HG03442 (cell line): Measurements from ENCODE around the gene SPRED2.

Source experiments
- ATAC-seq: cut with Tn5 transposase; IDR thresholded peaks from one replicate; pipeline ENCODE4 v1.9.1; 2021; ENCODE audit warnings: mild to moderate bottlenecking, moderate library complexity; ENCODE audit not compliant: unreplicated experiment

SPRED2 gene

GRCh38 chr2:65287364-65287763 is 145.0 kb downstream of the SPRED2 start:
- no peak for ATAC-seq

- no peak for ATAC-seq
These were observed 149.8 kb downstream of the SPRED2 start for GRCh38 chr2:65282477-65283053.

- ATAC-seq, result no peak
These were observed 150.6 kb downstream of the SPRED2 start for GRCh38 chr2:65281627-65282351.

- ATAC-seq, result no peak
These were observed 152.6 kb downstream of the SPRED2 start for GRCh38 chr2:65279756-65280155.

DNA sequence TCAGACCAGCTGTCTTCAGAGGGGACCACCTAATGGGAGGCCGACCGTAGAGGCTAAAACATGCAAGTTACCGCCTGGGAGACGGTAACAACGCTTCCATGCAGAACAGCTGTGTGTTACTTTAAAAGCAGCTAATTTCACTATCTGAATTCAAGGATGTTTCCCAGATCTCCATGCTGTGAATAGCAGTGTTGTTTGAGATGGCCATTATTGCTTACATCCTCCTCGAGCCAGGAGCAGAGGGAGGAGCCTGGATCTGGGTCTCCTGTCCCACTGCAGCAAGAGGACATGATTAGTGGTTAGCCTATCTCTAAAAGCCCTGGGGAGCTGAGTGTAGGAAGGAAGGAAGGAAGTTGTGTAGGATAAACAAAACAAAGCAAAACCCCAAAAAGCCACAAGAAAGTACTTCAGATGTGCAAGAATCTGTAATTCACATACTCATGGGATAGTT is 153.8 kb downstream of the SPRED2 start:
- ATAC-seq, result no peak

DNA sequence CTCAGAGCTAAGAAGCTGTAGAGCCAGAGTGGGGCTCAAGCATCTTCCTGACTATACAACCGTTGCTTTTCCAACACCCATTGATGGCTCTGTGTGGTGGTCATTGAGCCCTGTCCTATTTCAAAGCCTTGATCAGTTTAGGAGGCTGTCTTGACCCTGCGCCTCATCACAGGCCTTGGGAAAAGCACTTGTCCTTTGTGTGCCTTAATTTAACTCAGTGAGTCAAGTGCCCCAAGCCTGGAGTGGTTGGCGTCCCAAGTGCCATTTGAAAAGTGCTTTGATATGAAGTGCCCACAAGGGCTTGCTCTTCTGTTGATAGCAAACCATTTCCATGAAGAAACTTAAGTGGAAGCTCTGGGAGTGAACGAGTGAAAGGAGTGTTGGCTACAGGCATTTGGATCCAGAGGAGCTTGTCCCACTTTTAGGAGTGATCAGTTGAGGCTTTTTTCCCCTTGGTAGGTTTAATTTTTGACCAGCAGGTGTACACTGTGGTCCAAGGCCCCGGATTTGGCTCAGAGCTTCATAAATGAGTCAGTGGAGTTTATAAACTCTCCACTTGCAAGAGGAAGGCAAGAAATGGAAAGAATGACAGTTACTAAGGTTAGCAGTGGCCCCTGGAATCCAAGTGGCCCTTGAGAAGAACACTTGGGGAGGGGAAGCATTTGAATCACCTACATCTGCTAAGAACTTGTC is 154.5 kb downstream of the SPRED2 start:
- no peak for ATAC-seq

GRCh38 chr2:65277118-65277517 is 155.3 kb downstream of the SPRED2 start:
- ATAC-seq, result no peak

DNA sequence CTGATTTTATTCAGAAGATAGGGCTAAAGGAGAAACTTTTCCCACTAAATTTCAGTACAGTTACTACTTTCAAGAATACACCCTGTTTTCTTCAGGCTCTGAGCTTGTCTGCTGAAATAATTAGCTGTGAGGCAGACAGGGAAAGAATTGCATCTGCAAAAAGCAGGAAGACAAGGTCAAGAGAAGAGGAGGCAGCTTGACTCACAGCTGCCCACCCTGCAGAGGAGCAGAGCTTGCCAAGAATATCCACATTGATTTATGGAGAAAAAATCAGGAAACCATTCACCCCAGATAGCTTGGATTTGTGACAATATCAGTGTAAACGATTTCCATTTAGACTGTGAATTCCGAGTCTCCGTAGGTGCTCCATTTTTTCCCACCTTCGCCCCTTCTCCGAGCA is 155.8 kb downstream of the SPRED2 start:
- ATAC-seq, result no peak

GRCh38 chr2:65275141-65275915 is 157.1 kb downstream of the SPRED2 start:
- no peak for ATAC-seq

DNA sequence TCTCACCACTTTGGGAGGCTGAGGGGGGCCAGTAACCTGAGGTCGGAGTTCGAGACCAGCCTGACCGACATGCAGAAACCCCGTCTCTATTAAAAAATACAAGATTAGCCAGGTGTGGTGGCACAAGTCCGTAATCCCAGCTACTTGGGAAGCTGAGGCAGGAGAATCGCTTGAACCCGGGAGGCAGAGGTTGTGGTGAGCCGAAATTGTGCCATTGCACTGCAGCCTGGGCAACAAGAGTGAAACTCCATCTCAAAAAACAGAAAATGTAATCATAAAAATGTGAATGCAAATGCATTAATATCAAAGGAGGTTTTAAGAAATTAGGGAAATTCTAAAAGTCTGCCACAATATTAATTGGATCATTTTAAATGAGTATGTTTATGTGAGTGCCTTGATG is 159.1 kb downstream of the SPRED2 start:
- ATAC-seq, result no peak

DNA sequence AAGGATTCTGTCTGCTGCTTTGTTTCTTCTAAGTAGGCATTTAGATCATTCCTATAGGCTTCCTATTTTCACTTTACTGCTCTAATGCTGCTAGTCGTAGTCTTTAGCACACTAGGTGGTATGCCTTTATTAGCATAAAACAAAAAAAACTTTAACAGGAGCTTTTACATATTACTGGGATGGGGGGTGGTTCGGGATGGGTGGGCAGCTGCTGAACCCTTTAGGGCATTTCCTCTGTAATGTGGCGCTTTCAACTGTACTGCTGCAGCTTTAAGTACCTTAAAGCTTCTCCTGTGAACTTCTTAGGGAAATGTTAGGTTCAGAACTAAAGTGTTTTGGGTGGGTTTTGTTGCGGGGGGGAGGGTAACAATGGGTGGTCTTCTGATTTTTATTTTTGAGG is 163.4 kb downstream of the SPRED2 start:
- ATAC-seq, result no peak

DNA sequence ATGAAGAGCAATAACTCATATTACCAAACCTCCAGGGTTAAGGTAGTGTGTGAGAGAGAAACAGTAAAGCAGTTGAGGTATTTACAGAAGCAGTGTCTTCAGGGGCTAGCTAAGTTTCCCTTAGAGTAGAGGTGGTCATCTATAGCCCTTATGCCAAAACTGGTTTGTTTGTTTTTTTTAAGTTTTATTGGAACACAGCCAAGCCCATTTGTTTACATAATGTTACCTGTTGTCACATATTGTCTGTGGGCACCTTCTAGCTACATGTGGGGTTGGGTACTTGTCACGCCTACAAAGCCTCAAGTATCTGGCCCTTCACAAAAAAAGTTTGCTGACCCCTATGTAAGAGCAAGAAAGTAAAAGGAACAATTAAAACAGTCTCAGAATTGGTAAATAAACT is 165.4 kb downstream of the SPRED2 start:
- no peak for ATAC-seq

DNA sequence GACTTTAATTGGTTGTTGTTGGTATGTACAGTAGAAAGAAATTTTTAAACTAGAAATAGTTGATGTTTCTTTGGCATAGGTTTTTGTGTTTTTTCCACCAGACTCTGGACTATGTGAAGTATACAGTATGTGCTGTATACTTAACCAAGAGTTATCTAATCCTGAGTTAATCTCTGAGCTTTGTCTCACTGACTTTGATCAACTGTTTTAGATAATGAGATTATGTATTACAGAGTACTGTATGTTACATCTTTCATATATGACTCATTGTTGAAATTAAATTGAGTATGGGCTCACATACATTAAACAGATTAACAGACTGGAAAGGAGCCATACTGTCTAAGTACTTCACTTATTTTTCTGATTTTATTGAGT is 166.7 kb downstream of the SPRED2 start:
- no peak for ATAC-seq

DNA sequence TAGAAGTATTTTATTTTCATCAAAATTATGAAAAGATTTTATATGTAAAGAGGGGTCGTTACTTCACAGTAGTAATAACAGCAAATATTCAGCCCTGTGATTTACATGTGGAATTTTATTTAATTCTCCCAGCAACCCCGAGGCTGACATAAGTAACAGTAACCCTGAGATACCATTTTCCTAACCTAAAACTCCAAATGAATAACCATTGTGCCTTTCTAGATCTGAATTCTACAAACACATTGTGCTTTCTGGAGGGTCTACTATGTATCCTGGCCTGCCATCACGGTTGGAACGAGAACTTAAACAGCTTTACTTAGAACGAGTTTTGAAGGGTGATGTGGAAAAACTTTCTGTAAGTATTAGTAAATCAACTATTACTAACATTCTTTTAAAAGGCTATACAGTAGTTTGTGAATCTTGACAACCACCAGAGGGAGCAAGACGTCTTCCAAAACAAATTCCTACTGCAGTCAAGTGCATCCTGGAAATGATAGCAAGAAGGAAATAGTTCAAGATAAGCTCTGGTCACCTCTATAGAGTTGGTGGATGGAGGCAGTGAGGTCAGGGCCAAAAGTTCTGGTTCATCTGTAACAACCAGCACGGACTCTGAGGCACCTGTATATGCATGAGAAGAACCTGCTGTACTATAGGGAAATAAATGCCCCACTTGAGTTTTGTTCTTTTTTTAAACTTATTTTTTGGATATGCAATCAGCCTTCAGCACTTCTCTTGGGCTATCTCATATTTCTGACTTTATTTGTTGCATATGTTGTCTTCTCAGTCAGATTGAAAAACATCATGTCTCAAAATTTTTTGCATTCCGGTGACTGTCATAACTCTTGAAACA is 167.4 kb downstream of the SPRED2 start:
- ATAC-seq, result no peak

GRCh38 chr2:65263986-65264385 is 168.4 kb downstream of the SPRED2 start:
- ATAC-seq, result no peak

DNA sequence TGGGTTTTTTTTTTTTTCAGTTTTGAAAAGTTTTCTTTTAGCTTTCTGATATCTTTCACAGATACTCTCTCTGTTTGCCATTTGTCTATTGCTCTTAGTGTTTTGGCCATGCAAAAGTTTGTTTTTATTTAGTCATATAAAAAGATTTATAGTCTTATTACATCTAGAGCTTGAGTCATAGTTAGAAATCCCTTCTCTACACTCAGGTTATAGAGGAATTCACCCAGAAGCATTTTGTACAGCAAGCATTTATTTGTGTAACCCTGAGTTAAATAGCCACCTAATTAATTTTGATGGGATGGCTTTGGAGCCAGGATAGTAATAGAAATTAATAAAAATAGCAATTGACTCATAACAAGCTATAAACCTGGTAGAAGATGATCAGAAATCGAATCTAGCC is 169.1 kb downstream of the SPRED2 start:
- ATAC-seq, result no peak

- no peak for ATAC-seq
These were observed 170.7 kb downstream of the SPRED2 start for GRCh38 chr2:65261676-65262075.
